SJSA1 (cell line): ENCODE data around the gene NID2. TPM values are rescaled to one million over a fixed set of nuclear protein-coding genes. Genes with fewer than 3 reads are reported as not detected.
A peak's percentile ranks its signal among the peaks of the same experiment; 100 is the strongest.

Experiments
- DNase-seq, 2 experiments: peaks; one replicate each; pipeline ENCODE4 v3.0.0-alpha.2; 2015 to 2020; ENCODE audit warnings: low spot score in 2 of 2, low read depth in 1 of 2
- H3K27ac ChIP-seq: fragments of 250-450 bp; sonication (Bioruptor Pico); 2 replicates; pipeline ENCODE4 v1.5.1; 2020; ENCODE audit warnings: mild to moderate bottlenecking, moderate library complexity
- H3K27me3 ChIP-seq: fragments of 250-450 bp; sonication (Bioruptor Pico); replicated peaks from 2 replicates; pipeline ENCODE4 v1.5.1; 2020; ENCODE audit warnings: mild to moderate bottlenecking, moderate library complexity
- H3K36me3 ChIP-seq: fragments of 250-450 bp; sonication (Bioruptor Pico); 2 replicates; pipeline ENCODE4 v1.5.1; 2020; ENCODE audit warnings: mild to moderate bottlenecking
- H3K4me1 ChIP-seq: fragments of 250-450 bp; sonication (Bioruptor Pico); replicated peaks from 2 replicates; pipeline ENCODE4 v1.6.1; 2021; ENCODE audit warnings: mild to moderate bottlenecking
- H3K4me3 ChIP-seq: fragments of 250-450 bp; sonication (Bioruptor Pico); 2 replicates; pipeline ENCODE4 v1.5.1; 2020; ENCODE audit warnings: mild to moderate bottlenecking
- H3K9me3 ChIP-seq: fragments of 250-450 bp; sonication (Bioruptor Pico); replicated peaks from 2 replicates; pipeline ENCODE4 v1.5.1; 2020; ENCODE audit warnings: mild to moderate bottlenecking
- total RNA-seq: library from RNA; depleted of rRNA; stranded (reverse); fragments of >200 nt; shearing (Covaris generic); gene quantifications from 2 replicates; pipeline ENCODE4 v1.2.3, GENCODE V29; 2014

Gene NID2
- total RNA-seq, 1 experiment from 2014 or later = 63.9 TPM

DNA sequence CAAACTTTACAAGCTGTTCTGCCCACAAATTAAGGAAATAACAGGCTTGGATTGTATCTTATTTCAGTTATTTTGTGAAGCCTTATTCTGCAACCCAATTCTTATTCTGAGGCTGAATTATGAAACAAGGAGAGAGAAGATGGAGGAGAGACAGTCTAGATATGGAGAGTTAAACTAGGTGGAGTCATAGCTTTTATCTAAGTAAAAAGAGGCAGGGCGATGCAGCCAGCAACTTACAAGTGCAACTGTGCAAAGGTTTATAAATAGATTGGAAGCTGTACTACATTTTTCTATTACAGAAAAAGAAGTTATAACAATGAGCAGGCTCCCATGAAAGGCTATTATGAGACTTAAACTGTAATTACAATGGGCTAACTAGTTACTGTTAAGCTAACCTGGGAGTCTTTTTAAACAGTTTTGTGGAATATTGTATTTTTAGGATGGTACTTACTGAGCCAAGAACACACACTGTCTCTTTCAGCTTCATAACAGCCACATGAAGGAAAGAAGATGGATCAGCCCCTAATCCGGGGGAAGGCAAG lies 22.4 kb downstream of the NID2 start:
- Histone ChIP-seq H3K27me3 (no peaks in the 10 kb centered on the region), H3K27ac (no peak overlapping the region), H3K36me3 (no peaks in the 10 kb centered on the region; the same call in 1 of the 2 replicates), H3K4me1 (peaks cover 75% of the 10 kb centered on the region), H3K9me3 (no peaks in the 10 kb centered on the region), H3K4me3 (no peak overlapping the region)
- no peak for DNase-seq

DNA sequence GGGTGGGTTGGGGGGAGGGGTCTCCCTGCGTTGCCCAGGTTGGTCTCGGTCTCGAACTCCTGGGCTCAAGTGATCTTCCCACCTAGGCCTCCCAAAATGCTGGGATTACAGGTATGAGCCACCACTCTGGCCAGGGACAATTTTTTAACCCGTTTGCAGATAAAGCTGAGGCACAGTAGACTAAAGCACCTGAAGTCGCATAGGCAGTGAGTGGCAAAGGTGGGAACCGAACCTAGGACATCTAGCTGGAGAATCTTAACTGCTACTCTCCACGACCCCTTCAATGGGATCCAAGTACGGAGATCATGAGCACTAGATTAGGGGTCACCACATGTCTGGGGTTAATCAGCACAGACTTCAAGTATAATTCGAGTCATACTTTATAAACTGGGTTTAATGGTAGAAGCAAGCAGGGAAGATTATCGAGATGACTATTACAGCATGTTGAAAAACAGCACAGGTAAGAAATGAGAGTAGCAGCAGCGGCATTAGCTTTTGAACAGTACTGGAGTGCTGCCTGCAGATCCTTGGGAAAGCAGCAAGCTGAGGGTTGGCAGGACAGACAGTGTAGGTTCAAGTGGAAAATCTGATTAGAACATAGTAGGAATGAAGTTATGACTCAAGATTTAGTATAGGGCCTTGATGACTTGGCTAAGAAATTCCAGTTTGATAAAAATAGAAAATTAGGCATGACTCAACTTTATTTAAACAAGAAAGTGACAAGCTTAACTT lies 23.9 kb downstream of the NID2 start:
- Histone ChIP-seq H3K27me3 (no peaks in the 10 kb centered on the region), H3K27ac (peak overlapping the region; percentile 36), H3K4me1 (peaks cover 60% of the 10 kb centered on the region), H3K9me3 (no peaks in the 10 kb centered on the region), H3K36me3 (peaks cover 7% of the 10 kb centered on the region), H3K4me3 (no peak overlapping the region)
- peak in 1 of 2 experiments; percentile 50 for DNase-seq

DNA sequence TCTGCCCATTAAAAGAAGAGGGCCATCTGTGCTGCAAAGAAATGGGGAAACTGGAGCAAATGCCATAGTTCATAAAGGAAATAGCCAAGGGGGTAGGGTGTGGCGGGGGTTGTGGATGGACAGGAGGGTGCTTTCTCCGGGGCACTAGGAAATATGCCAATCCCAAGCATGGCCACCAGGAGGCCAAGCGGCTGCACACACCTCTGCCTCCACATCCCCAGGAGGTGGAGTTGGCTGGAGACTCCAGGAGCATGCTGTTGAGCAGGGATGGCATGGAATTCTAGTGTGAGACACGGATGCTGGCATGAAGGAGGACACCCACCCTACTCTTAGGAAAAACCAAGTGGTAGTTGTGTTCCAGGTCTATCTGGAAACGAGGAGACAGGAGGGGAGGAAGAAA lies 25.2 kb downstream of the NID2 start:
- peak; percentile 36 to 56 for DNase-seq
- Histone ChIP-seq H3K27ac (no peak overlapping the region), H3K4me3 (no peak overlapping the region), H3K36me3 (peaks cover 8% of the 10 kb centered on the region), H3K9me3 (no peaks in the 10 kb centered on the region), H3K27me3 (no peaks in the 10 kb centered on the region), H3K4me1 (peaks cover 47% of the 10 kb centered on the region)

DNA sequence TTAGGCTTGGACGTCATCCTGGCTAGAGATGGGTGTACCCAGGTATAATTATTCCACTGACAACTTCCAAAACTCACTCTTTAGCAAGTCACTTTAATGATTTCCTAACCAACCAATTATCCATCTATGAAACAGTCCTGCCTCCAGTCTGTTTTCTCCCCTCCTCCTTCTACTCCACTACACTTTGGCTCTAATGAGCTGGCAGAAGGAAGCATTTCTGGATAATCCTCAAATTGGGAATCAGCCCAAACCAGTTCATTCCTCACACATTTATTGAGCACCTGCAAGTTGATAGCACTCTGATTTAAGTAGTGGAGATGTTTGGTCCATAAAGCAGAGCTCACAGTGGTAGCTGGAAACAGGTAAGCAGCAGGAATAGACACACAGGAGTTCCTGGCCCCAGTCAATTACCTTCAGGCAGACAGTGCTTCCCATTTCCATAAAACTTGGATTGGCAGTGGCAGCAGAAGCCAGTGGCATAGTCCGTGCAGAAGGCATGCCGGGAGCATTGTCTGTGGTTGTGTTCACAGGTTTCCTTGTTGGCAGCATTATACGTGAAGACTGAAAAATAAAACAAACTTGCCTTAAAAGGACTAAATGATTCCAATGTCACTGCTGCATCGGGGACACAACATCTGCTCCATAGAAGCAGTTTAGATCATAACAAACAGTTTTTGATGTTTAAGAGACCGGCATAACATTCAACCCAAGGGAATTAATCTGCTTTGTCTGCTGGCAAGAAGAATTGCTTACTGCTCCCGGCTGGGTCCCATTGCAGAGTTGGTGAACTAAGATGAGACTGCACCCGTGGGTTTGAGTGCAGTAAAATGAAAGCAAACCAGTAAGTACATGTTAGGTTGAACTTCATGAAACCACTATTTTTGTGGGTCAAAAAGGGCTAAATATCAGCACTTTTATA lies 26.2 kb downstream of the NID2 start:
- Histone ChIP-seq H3K9me3 (no peaks in the 10 kb centered on the region), H3K4me3 (no peak overlapping the region), H3K27ac (no peak overlapping the region), H3K27me3 (no peaks in the 10 kb centered on the region), H3K36me3 (peaks cover 17% of the 10 kb centered on the region), H3K4me1 (peaks cover 44% of the 10 kb centered on the region)
- DNase-seq = no peak

DNA sequence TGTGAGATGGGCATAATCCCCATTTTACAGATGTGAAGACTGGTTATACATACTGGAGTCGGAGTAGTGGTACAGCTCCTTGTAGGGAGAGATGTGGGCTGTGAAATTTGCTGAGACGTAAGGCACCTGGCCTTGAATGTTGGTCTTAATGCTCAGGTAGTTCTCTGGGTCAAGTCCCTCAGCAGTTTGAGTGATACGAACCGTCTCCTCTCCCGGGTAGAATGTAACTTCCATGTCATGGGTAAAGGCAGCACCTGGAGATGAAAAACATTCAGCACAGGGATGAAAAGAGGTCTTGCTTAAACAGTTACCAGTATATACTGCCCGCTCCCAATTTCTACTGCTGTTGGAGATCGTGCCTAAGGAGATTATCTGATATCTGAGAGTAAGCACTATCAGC lies 28.3 kb downstream of the NID2 start:
- H3K36me3 ChIP-seq = peaks cover 17% of the 10 kb centered on the region
- no peak for DNase-seq
- peaks cover 27% of the 10 kb centered on the region for H3K4me1 ChIP-seq

DNA sequence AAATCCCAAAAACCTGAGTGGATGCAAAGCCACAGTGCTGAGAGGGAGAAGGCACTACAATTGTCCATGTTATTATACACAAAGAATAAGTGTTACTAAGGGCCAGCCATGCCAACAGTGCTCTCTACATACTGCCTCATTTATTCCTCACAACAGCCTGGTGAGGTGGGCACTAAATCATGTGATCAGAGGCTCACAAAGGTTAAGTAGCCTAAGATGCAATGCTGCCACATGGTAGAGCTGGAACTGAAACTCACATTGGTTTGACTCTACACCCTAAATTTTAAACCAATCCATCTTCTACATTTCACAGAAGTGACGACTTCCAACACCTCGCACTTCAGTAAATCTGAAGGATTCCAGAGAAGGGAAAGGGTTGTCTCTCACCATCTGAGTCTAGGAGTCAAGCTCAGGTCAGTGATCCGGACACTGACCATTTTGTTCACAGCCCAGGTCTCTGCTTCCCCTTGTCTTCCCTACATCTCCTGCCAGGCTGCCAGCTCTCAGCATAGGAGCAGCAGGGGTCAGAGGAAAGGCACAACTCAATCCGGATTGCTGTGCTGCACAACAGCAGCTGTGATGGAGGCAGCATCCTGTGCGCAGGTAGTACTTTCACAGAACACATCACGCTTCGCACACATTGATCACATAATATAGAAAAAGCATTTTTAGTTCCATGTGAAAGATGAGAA lies 29.6 kb downstream of the NID2 start:
- Histone ChIP-seq H3K4me3 (no peak overlapping the region), H3K27me3 (no peaks in the 10 kb centered on the region), H3K9me3 (no peaks in the 10 kb centered on the region), H3K27ac (no peak overlapping the region), H3K36me3 (peaks cover 17% of the 10 kb centered on the region), H3K4me1 (peaks cover 17% of the 10 kb centered on the region)
- no peak for DNase-seq

More for the DNA sequence above, 28.3 kb downstream of the NID2 start:
- Histone ChIP-seq H3K27ac (no peak overlapping the region), H3K27me3 (no peaks in the 10 kb centered on the region), H3K4me3 (no peak overlapping the region), H3K9me3 (no peaks in the 10 kb centered on the region)

DNA sequence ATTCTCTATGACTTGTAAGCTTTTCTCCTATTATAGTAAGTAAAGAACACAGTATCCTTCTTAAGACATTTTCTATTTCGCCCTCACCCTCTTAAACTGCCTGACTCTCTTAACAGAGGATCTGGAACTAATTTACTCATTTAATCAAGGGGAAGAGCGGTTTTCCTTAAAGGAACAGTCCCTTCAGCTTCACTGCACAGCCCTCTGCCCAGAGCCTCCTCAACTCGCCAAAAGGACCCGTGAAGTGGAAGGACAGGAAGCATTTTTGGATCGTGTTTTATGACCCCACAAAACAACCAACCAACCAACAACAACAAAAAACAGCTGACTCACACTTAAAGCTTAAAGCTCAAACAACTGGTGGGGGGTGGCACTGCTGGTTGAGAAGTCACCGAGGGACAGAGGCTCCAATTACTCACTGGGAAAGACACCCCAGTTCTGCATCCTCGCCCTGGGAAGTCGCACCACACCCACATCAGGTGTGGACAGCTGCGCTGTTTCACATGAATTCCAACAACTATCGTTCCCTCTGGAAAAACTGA lies 35.7 kb downstream of the NID2 start:
- Histone ChIP-seq H3K9me3 (no peaks in the 10 kb centered on the region), H3K27me3 (no peaks in the 10 kb centered on the region; the same call in 1 of the 2 replicates), H3K4me1 (peaks cover 14% of the 10 kb centered on the region), H3K4me3 (no peak overlapping the region), H3K36me3 (peaks cover 3% of the 10 kb centered on the region; the same call in 1 of the 2 replicates), H3K27ac (peak overlapping the region; percentile 31; the same call in 1 of the 2 replicates)
- peak in 1 of 2 experiments; percentile 28 for DNase-seq

DNA sequence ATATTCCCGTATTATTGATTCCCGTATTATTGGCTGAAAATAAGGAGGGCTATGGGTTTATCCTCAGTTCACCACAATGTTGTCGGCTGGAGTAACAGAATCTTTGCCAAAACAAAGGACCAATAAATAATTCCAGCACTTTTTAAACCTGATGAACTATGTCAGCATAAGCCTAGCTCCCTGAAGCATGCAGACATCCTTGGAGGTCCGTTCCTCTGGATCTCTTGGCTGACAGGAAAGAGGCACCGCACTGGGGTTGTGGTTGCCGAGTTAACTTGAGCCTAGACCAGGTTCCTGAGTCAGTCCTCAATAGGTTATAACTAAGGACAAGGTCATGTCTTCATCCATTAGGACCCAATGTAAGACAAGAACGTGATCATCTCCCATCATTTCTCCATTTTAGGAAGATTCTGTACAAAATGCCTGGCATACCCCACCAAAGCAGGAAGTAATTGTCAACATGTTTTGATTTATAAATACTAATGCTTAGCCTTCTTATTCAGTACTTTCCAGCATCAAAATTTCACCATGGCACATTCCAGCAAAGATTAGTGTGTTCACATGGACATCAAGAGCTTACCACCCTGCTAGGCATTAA lies 36.6 kb downstream of the NID2 start:
- peaks cover 14% of the 10 kb centered on the region for H3K4me1 ChIP-seq
- H3K27ac ChIP-seq = no peak overlapping the region
- no peaks in the 10 kb centered on the region; the same call in 1 of the 2 replicates for H3K27me3 ChIP-seq
- no peaks in the 10 kb centered on the region; the same call in 1 of the 2 replicates for H3K36me3 ChIP-seq
- no peaks in the 10 kb centered on the region for H3K9me3 ChIP-seq
- DNase-seq = no peak
- H3K4me3 ChIP-seq = no peak overlapping the region

DNA sequence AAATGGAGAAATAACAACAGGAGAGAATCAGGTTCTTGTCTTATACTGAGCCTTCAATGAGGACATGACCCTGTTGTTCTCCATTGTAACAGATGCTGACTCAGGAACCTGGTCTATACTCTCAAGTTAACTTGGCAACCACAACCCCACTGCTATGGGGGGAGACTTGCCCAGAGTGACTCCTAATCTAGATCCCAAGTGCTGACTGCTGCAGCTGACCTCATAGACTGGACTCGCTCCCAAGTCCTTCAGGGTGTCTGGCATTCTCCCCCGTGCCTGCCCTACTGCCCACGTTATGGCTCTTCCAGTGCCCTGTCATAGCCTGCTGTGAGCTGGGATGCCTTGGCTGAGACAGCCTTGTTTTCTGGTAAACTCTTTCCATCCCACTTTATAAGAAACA lies 37.1 kb downstream of the NID2 start:
- no peaks in the 10 kb centered on the region; the same call in 1 of the 2 replicates for H3K27me3 ChIP-seq
- no peak for DNase-seq
- H3K27ac ChIP-seq = no peak overlapping the region
- peaks cover 14% of the 10 kb centered on the region for H3K4me1 ChIP-seq
- H3K4me3 ChIP-seq = no peak overlapping the region
- H3K36me3 ChIP-seq = no peaks in the 10 kb centered on the region; the same call in 1 of the 2 replicates
- H3K9me3 ChIP-seq = no peaks in the 10 kb centered on the region

DNA sequence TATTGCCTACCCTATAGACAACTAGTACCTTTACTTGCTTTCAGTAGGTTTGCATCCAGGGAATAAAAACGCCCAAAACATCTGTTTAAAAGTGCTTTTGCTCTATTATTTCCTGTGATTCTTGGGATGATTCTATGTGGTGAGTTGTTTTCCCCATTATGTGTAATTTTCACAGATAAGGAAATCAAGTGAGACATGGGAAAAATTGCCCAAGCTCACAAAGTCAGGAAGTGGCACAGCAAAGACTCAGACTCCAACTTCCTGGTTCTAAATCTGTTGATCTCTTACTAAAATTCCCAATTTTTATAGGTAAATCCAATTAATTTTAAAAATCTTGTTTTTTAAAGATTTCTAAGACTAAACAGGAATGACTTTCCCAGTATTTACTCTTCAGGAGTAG lies 39.0 kb downstream of the NID2 start:
- H3K4me3 ChIP-seq = no peak overlapping the region
- H3K4me1 ChIP-seq = peaks cover 23% of the 10 kb centered on the region
- peaks cover 4% of the 10 kb centered on the region; the same call in 1 of the 2 replicates for H3K36me3 ChIP-seq
- DNase-seq = no peak
- no peaks in the 10 kb centered on the region; the same call in 1 of the 2 replicates for H3K27me3 ChIP-seq
- H3K9me3 ChIP-seq = no peaks in the 10 kb centered on the region
- H3K27ac ChIP-seq = no peak overlapping the region

DNA sequence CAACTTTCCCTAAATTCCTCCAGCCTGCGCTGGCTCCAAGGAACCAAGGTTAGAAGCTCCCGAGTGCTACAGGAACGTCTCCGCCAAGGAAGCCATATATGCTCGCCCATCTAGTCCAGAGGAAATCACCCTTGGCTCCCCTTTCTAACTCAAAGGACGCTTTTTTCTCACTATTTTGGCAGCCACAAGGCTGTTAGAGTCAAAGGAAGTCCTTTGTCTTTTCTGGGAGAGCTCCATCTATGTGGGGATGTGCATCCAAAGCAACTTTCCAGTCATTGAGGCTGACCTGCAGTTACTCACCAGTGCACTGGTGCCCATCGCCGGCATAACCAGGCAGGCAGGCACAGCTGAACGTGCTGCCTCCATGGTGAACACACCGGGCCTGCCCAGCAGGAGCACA lies 42.0 kb downstream of the NID2 start:
- Histone ChIP-seq H3K27me3 (no peaks in the 10 kb centered on the region), H3K36me3 (peaks cover 7% of the 10 kb centered on the region), H3K4me3 (no peak overlapping the region), H3K4me1 (peaks cover 14% of the 10 kb centered on the region), H3K27ac (no peak overlapping the region), H3K9me3 (0 out of 2 replicates have a peak, but pooled peaks cover 3% of the 10 kb centered on the region)
- no peak for DNase-seq

DNA sequence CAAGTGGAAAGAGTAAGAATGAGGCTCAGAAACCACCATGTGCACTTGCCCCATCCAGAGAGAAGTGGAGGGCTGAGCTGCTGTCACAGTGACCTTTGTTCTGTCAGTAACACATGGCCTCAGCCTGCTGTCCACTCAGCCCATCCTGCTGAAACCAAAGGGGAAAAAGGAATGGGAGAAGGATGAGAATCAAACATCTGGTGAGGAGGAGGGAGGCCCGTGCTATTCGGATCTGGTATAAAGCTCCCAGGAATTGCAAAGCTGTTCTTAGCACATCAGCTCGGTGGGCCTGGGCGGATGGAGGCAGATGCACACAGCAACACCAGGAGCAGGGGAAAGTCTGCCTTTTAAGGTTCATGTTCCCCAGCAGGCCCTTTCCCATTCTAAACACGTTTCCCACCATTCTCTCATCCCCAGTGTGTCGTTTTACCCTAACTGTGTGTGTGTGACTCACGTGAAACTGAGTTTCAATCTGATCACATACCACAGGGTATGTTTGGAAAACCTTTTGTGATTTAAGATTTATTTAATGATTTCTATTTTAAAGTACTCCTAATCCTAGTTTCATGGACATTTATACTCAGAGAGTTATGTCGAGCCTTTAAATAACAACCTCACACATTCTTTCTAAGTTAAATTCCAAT lies 42.7 kb downstream of the NID2 start:
- peaks cover 7% of the 10 kb centered on the region for H3K36me3 ChIP-seq
- peaks cover 3% of the 10 kb centered on the region; the same call in 1 of the 2 replicates for H3K9me3 ChIP-seq
- no peak overlapping the region for H3K4me3 ChIP-seq
- H3K4me1 ChIP-seq = peaks cover 21% of the 10 kb centered on the region
- no peak for DNase-seq
- no peaks in the 10 kb centered on the region for H3K27me3 ChIP-seq
- H3K27ac ChIP-seq = no peak overlapping the region
